ENCODE measurements around the gene EPHB3. TPM values are rescaled to one million over a fixed set of nuclear protein-coding genes. Genes with fewer than 3 reads are reported as not detected.
A peak's percentile ranks its signal among the peaks of the same experiment; 100 is the strongest.

Gene EPHB3
- total RNA-seq, 2 donors from 2014 or later, result 7.9 to 10.1 TPM

GRCh38 chr3:184539801-184540435 is 21.7 kb upstream of the EPHB3 start:
- Histone ChIP-seq H3K36me3 (replicated peaks in 1 of 2; ENCODE audit: insufficient read depth in 1 of 2, low read depth in 2 of 2) (no peaks in the 10 kb centered on the region), H3K4me1 (peaks cover 10% of the 10 kb centered on the region), H3K9me3 (no peaks in the 10 kb centered on the region), H3K4me3 (no peak overlapping the region), H3K27me3 (peaks cover 0 to 7% of the 10 kb centered on the region in 2 donors), H3K27ac (no peak overlapping the region)
- no peak for TF ChIP-seq POLR2A (IDR thresholded peaks at IDR 0.05)
- TF ChIP-seq, protein P1, sequence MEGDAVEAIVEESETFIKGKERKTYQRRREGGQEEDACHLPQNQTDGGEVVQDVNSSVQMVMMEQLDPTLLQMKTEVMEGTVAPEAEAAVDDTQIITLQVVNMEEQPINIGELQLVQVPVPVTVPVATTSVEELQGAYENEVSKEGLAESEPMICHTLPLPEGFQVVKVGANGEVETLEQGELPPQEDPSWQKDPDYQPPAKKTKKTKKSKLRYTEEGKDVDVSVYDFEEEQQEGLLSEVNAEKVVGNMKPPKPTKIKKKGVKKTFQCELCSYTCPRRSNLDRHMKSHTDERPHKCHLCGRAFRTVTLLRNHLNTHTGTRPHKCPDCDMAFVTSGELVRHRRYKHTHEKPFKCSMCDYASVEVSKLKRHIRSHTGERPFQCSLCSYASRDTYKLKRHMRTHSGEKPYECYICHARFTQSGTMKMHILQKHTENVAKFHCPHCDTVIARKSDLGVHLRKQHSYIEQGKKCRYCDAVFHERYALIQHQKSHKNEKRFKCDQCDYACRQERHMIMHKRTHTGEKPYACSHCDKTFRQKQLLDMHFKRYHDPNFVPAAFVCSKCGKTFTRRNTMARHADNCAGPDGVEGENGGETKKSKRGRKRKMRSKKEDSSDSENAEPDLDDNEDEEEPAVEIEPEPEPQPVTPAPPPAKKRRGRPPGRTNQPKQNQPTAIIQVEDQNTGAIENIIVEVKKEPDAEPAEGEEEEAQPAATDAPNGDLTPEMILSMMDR (IDR thresholded peaks at IDR 0.05), result no peak
- no peak for ATAC-seq
- no peak for DNase-seq
- intact Hi-C loops (cut with DNase I), result loop anchor here (5.0 to 10.0 kb wide), 2 partner anchors 168 to 645 kb away; no protein-coding TSS in a partner anchor
- WGBS, 2 donors, result 75% methylated on average over 14 to 16 of the region's 16 CpGs

- ATAC-seq (peak; percentile 89), DNase-seq (peak; percentile 92 to 96 (median 92))
- no peak overlapping the region for H3K27ac ChIP-seq
- peaks cover 10% of the 10 kb centered on the region for H3K4me1 ChIP-seq
- H3K4me3 ChIP-seq, result no peak overlapping the region
- no peaks in the 10 kb centered on the region for H3K36me3 ChIP-seq (replicated peaks in 1 of 2; ENCODE audit: insufficient read depth in 1 of 2, low read depth in 2 of 2)
- TF ChIP-seq POLR2A (IDR thresholded peaks at IDR 0.05), result no peak
- TF ChIP-seq, protein P1 (IDR thresholded peaks at IDR 0.05), result peak; percentile 82 to 89 (median 87)
- WGBS, 2 donors, result 33 to 47% methylated on average over 10 to 14 of the region's 14 CpGs
- no peaks in the 10 kb centered on the region for H3K9me3 ChIP-seq
- peaks cover 0 to 7% of the 10 kb centered on the region in 2 donors for H3K27me3 ChIP-seq
- intact Hi-C loops (cut with DNase I), result loop anchor here (10.0 kb wide), 1 partner anchor 646 kb away; no protein-coding TSS in a partner anchor
Measured at GRCh38 chr3:184540777-184541681, 20.6 kb upstream of the EPHB3 start.

DNA sequence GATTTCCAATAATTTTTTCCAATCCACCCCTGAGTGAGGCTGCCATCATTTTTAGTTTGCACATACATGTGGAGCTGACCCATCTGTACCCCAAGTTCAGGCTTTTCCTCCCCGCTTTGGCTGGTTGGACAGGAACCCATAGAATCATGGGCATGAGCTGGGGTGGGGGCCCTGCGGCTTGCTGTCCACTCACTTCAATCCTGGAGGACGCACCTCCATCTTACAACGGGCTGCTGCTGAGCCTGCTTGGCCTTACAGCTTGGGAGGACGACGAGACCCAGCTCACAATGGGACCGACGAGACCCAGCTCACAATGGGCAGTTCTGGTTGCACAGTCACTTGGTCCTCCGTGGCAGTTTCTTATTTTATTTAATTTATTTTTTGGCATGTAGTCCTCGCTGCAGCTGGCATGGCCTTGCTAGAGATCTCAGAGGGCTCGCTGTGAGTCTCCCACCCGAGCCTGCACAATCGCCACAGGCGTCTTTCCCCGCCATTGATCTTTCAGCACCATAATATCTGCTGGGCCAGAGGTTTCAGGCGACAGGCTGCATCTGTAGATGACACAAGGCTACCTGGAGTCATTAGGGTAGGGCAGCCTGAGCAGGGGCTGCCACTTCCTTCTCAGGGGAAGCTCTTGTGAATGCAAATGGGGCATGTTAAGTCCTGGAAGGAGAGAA is 19.6 kb upstream of the EPHB3 start:
- H3K27me3 ChIP-seq, result peaks cover 0 to 7% of the 10 kb centered on the region in 2 donors
- 55 to 66% methylated on average over 16 of the region's 16 CpGs for WGBS, 2 donors
- intact Hi-C loops (cut with DNase I), result loop anchor here (10.0 kb wide), 1 partner anchor 647 kb away; no protein-coding TSS in a partner anchor

GRCh38 chr3:184542577-184542976 is 19.0 kb upstream of the EPHB3 start:
- DNase-seq, result no peak
- TF ChIP-seq POLR2A (IDR thresholded peaks at IDR 0.05), result no peak
- TF ChIP-seq, protein P1 (IDR thresholded peaks at IDR 0.05), result no peak
- Histone ChIP-seq H3K4me1 (peaks cover 10% of the 10 kb centered on the region), H3K4me3 (no peak overlapping the region), H3K27ac (no peak overlapping the region), H3K9me3 (no peaks in the 10 kb centered on the region), H3K36me3 (replicated peaks in 1 of 2; ENCODE audit: insufficient read depth in 1 of 2, low read depth in 2 of 2) (no peaks in the 10 kb centered on the region), H3K27me3 (peaks cover 0 to 7% of the 10 kb centered on the region in 2 donors)
- intact Hi-C loops (cut with DNase I), result loop anchor here (10.0 kb wide), 1 partner anchor 648 kb away; no protein-coding TSS in a partner anchor
- no peak for ATAC-seq
- whole genome bisulfite sequencing, 2 donors, result 43 to 49% methylated on average over 3 of the region's 4 CpGs

More for the DNA sequence above, 19.6 kb upstream of the EPHB3 start:
- ATAC-seq (no peak), DNase-seq (no peak)
- Histone ChIP-seq H3K27ac (no peak overlapping the region), H3K9me3 (no peaks in the 10 kb centered on the region), H3K4me1 (peaks cover 10% of the 10 kb centered on the region), H3K4me3 (no peak overlapping the region), H3K36me3 (replicated peaks in 1 of 2; ENCODE audit: insufficient read depth in 1 of 2, low read depth in 2 of 2) (no peaks in the 10 kb centered on the region)
- TF ChIP-seq POLR2A (IDR thresholded peaks at IDR 0.05), result no peak
- TF ChIP-seq, protein P1 (IDR thresholded peaks at IDR 0.05), result no peak
